ENCODE data around the gene MMP24OS. TPM values are rescaled to one million over a fixed set of nuclear protein-coding genes. Genes with fewer than 3 reads are reported as not detected.

Gene MMP24OS
- total and polyA plus RNA-seq, 2 donors from 2014 or later, result 127 to 248 TPM

DNA sequence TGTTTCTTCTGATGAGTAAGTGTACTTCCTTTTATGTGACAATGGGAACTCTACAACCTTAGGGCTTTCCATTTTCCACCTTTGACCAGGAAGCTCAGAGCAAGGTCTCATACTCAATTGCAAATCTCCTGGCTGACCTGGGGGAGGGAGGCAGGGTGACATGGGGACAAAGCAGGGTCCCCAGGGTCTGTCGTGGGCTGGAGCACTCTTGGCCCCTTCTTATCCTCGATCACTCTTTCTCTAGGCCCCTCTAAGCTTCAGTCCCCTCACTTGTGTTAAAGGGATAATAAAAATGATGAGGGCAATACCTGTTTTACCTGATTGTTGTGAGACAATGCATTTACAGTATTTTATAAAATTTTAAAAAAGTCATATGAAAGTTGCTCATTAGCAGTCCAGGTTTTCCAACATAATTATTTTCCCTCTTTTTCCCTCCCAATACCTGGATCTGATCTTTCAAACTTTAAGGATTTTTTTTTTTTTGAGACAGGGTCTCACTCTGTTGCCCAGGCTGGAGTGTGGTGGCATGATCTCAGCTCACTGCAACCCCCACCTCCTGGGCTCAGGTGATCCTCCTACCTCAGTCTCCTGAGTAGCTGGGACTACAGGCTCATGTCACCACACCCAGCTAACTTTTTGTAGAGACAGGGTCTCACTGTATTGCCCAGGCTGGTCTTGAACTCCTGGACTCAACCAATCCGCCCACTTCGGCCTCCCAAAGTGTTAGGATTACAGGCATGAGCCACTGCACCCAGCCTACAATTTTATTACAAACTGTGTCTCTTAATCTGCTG, 22.7 kb upstream of the MMP24OS start:
- H3K9ac ChIP-seq (ENCODE audit: low read length in 3 of 3), result no peak overlapping the region
- DNase-seq, result no peak
- no peaks in the 10 kb centered on the region for H3K27me3 ChIP-seq (ENCODE audit: control insufficient read depth, insufficient read depth, low read length)
- no peaks in the 10 kb centered on the region for H3K9me3 ChIP-seq (ENCODE audit: control insufficient read depth in 2 of 3, insufficient read depth in 1 of 3, low read length in 3 of 3)
- intact Hi-C loops (cut with DNase I), result loop anchor here (5.0 kb wide), 1 partner anchor 142 kb away; no protein-coding TSS in a partner anchor
- FAIRE-seq, result no peak
- no peak overlapping the region for H3K4me3 ChIP-seq (ENCODE audit: low read length in 3 of 3)
- peaks cover 0 to 2% (median 0%) of the 10 kb centered on the region in 3 donors for H3K4me1 ChIP-seq (ENCODE audit: control insufficient read depth in 2 of 3, insufficient read depth in 2 of 3, low read depth in 1 of 3, low read length in 3 of 3)
- TF ChIP-seq, protein P1, sequence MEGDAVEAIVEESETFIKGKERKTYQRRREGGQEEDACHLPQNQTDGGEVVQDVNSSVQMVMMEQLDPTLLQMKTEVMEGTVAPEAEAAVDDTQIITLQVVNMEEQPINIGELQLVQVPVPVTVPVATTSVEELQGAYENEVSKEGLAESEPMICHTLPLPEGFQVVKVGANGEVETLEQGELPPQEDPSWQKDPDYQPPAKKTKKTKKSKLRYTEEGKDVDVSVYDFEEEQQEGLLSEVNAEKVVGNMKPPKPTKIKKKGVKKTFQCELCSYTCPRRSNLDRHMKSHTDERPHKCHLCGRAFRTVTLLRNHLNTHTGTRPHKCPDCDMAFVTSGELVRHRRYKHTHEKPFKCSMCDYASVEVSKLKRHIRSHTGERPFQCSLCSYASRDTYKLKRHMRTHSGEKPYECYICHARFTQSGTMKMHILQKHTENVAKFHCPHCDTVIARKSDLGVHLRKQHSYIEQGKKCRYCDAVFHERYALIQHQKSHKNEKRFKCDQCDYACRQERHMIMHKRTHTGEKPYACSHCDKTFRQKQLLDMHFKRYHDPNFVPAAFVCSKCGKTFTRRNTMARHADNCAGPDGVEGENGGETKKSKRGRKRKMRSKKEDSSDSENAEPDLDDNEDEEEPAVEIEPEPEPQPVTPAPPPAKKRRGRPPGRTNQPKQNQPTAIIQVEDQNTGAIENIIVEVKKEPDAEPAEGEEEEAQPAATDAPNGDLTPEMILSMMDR (IDR thresholded peaks at IDR 0.05; ENCODE audit: borderline replicate concordance, extremely low read depth, insufficient read depth), result no peak
- peaks cover 0 to 2% (median 0%) of the 10 kb centered on the region in 3 donors for H3K36me3 ChIP-seq (ENCODE audit: control insufficient read depth in 2 of 3, insufficient read depth in 3 of 3, low read length in 3 of 3)
- H3K27ac ChIP-seq (ENCODE audit: low read depth in 2 of 2, low read length in 2 of 2), result no peak overlapping the region

DNA sequence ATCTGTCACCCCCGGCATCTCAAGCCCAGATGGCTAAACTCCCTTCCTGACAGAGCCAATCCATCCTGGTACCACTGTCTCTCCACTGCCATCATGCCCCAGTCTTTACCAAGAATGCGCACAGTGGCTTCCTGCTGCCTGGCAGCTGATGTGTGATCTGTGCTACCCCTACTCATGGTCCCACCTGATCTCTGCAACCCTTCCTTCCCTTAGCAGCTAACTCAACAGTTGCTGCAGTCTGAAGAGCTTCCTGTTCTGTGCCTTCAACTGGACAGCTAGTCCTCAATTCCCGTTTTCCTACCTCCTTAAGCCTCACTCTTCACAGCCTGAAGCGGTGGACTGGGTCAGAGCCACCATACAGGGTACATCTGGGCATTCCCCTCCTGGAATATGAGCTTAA, 21.9 kb upstream of the MMP24OS start:
- intact Hi-C loops (cut with DNase I), result loop anchor here (5.0 kb wide), 1 partner anchor 143 kb away; no protein-coding TSS in a partner anchor
- FAIRE-seq, result no peak
- no peak overlapping the region for H3K27ac ChIP-seq (ENCODE audit: low read depth in 2 of 2, low read length in 2 of 2)
- DNase-seq, result no peak
- peaks cover 0 to 2% (median 0%) of the 10 kb centered on the region in 3 donors for H3K36me3 ChIP-seq (ENCODE audit: control insufficient read depth in 2 of 3, insufficient read depth in 3 of 3, low read length in 3 of 3)
- TF ChIP-seq, protein P1 (IDR thresholded peaks at IDR 0.05; ENCODE audit: borderline replicate concordance, extremely low read depth, insufficient read depth), result no peak
- no peak overlapping the region for H3K9ac ChIP-seq (ENCODE audit: low read length in 3 of 3)
- no peaks in the 10 kb centered on the region for H3K9me3 ChIP-seq (ENCODE audit: control insufficient read depth in 2 of 3, insufficient read depth in 1 of 3, low read length in 3 of 3)
- no peaks in the 10 kb centered on the region for H3K27me3 ChIP-seq (ENCODE audit: control insufficient read depth, insufficient read depth, low read length)
- peaks cover 0 to 2% (median 0%) of the 10 kb centered on the region in 3 donors for H3K4me1 ChIP-seq (ENCODE audit: control insufficient read depth in 2 of 3, insufficient read depth in 2 of 3, low read depth in 1 of 3, low read length in 3 of 3)
- no peak overlapping the region for H3K4me3 ChIP-seq (ENCODE audit: low read length in 3 of 3)

DNA sequence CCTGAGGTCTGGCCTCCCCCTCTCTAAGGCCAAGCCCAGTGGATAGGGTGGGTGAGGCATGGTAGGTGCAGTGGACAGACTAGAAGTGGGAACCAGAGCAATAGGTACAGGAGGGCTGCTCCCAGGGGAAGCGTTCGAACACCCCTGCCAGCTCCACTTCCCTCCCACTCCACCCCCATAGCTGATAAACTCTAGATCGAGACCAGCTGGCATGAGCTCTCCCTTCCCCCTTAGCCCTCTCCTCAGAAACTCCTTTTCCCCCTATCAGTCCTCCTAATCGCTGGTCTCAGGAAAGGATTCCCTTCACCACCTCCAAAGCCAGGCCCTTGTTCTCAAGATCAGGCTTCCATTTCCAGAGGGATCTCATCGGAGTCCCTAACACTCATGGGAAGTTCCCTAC, 20.3 kb upstream of the MMP24OS start:
- H3K27ac ChIP-seq (ENCODE audit: low read depth in 2 of 2, low read length in 2 of 2), result no peak overlapping the region
- intact Hi-C loops (cut with DNase I), result no loop called here
- H3K4me3 ChIP-seq (ENCODE audit: low read length in 3 of 3), result no peak overlapping the region
- no peaks in the 10 kb centered on the region for H3K9me3 ChIP-seq (ENCODE audit: control insufficient read depth in 2 of 3, insufficient read depth in 1 of 3, low read length in 3 of 3)
- no peak for FAIRE-seq
- no peak for DNase-seq
- H3K4me1 ChIP-seq (ENCODE audit: control insufficient read depth in 2 of 3, insufficient read depth in 2 of 3, low read depth in 1 of 3, low read length in 3 of 3), result no peaks in the 10 kb centered on the region
- H3K36me3 ChIP-seq (ENCODE audit: control insufficient read depth in 2 of 3, insufficient read depth in 3 of 3, low read length in 3 of 3), result peaks cover 0 to 2% (median 0%) of the 10 kb centered on the region in 3 donors
- H3K9ac ChIP-seq (ENCODE audit: low read length in 3 of 3), result no peak overlapping the region
- TF ChIP-seq, protein P1 (IDR thresholded peaks at IDR 0.05; ENCODE audit: borderline replicate concordance, extremely low read depth, insufficient read depth), result no peak
- no peaks in the 10 kb centered on the region for H3K27me3 ChIP-seq (ENCODE audit: control insufficient read depth, insufficient read depth, low read length)

Measured in kidney (tissue), 14 donors.